PC-3 (cell line): ENCODE results near the gene CASK.

Experiments
- EZH2phosphoT487 ChIP-seq: fragments of 300-600 bp; sonication (generic); IDR thresholded peaks from 2 replicates; pipeline ENCODE4 v1.6.1; 2018; ENCODE audit warnings: mild to moderate bottlenecking, antibody characterized with exemption, low read length, borderline replicate concordance
- TF ChIP-seq, protein P1 (sequence below): fragments of 300-600 bp; sonication (generic); conservative IDR thresholded peaks from 2 replicates; pipeline ENCODE4 v1.5.1; 2017; ENCODE audit warnings: antibody characterized with exemption, low read depth, mild to moderate bottlenecking, low read length

DNA sequence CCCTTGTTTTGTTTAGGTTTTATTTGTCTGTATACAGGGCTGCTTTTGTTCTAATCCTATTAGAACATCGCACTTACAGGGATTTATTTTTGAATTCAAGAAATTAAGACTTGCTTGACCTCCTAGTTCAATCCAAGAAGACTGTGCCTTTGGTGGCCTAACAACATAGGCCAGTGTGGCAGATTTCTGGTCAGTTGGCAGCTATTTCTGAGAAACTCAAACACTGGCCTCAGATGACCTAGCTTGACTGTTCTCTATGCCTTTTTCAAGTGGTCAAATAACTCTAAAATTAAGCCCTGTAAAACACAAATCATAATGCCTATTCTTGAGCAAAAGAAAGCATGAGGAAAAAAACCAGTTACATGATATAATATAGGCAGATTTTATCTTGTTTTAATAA, 323.8 kb downstream of the CASK start:
- TF ChIP-seq, protein P1, sequence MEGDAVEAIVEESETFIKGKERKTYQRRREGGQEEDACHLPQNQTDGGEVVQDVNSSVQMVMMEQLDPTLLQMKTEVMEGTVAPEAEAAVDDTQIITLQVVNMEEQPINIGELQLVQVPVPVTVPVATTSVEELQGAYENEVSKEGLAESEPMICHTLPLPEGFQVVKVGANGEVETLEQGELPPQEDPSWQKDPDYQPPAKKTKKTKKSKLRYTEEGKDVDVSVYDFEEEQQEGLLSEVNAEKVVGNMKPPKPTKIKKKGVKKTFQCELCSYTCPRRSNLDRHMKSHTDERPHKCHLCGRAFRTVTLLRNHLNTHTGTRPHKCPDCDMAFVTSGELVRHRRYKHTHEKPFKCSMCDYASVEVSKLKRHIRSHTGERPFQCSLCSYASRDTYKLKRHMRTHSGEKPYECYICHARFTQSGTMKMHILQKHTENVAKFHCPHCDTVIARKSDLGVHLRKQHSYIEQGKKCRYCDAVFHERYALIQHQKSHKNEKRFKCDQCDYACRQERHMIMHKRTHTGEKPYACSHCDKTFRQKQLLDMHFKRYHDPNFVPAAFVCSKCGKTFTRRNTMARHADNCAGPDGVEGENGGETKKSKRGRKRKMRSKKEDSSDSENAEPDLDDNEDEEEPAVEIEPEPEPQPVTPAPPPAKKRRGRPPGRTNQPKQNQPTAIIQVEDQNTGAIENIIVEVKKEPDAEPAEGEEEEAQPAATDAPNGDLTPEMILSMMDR: no peak
- TF ChIP-seq EZH2phosphoT487: no peak
